Fibroblast of lung (primary cell): ENCODE data around the gene CYP2A7. TPM values are rescaled to one million over a fixed set of nuclear protein-coding genes. Genes with fewer than 3 reads are reported as not detected.

ENCODE experiments used
- DNase-seq, 2 donors: peaks; one replicate each; pipeline versions ENCODE4 v3.0.0 to v3.0.0-alpha.2; 2010; ENCODE audit warnings: low read depth in 2 of 2
- H2AFZ ChIP-seq: 2 replicates; pipeline ENCODE4 v1.5.1; 2012; ENCODE audit warnings: low read length, control low read depth, inconsistent platforms
- H3K27ac ChIP-seq: 2 replicates; pipeline ENCODE4 v1.5.1; 2011; ENCODE audit warnings: low read length, control low read depth; ENCODE audit not compliant: insufficient read depth
- H3K27me3 ChIP-seq: 2 replicates; pipeline ENCODE4 v1.5.1; 2011; ENCODE audit warnings: mild to moderate bottlenecking, low read length; ENCODE audit not compliant: control insufficient read depth, insufficient read depth
- H3K36me3 ChIP-seq: 2 replicates; pipeline ENCODE4 v1.5.1; 2011; ENCODE audit warnings: low read length; ENCODE audit not compliant: control insufficient read depth, insufficient read depth
- H3K4me1 ChIP-seq: 2 replicates; pipeline ENCODE4 v1.5.1; 2011; ENCODE audit warnings: low read length; ENCODE audit not compliant: control insufficient read depth, insufficient read depth; ENCODE audit errors: extremely low read depth
- H3K4me2 ChIP-seq: 2 replicates; pipeline ENCODE4 v1.5.1; 2011; ENCODE audit warnings: low read length, control low read depth; ENCODE audit not compliant: insufficient read depth; ENCODE audit errors: extremely low read depth
- H3K4me3 ChIP-seq, 4 experiments: fragments of 200-600 bp in 1 of 4; sonication (generic) in 1 of 4; replicated peaks in 1 of 4; 2 replicates each; pipeline ENCODE4 v1.5.1; 2011 to 2016; ENCODE audit warnings: low read length in 4 of 4, low read depth in 3 of 4, mild to moderate bottlenecking in 3 of 4, control low read depth in 2 of 4, inconsistent platforms in 1 of 4, mixed read lengths in 1 of 4; ENCODE audit not compliant: insufficient read depth in 1 of 4; ENCODE audit errors: control extremely low read depth in 1 of 4
- H3K79me2 ChIP-seq: 2 replicates; pipeline ENCODE4 v1.5.1; 2012; ENCODE audit warnings: mild to moderate bottlenecking, low read length, inconsistent platforms; ENCODE audit not compliant: control insufficient read depth, insufficient read depth
- H3K9ac ChIP-seq: 2 replicates; pipeline ENCODE4 v1.5.1; 2011; ENCODE audit warnings: mild to moderate bottlenecking, low read length, control low read depth; ENCODE audit not compliant: insufficient read depth
- H3K9me3 ChIP-seq: 2 replicates; pipeline ENCODE4 v1.5.1; 2012; ENCODE audit warnings: low read depth, low read length; ENCODE audit not compliant: control insufficient read depth, insufficient read depth
- H4K20me1 ChIP-seq: 2 replicates; pipeline ENCODE4 v1.5.1; 2011; ENCODE audit warnings: low read length; ENCODE audit not compliant: control insufficient read depth, insufficient read depth; ENCODE audit errors: extremely low read depth
- CTCF ChIP-seq, 2 donors: IDR thresholded peaks in 1 of 2; conservative IDR thresholded peaks in 1 of 2; 1 replicate in 1 of 2; 2 replicates in 1 of 2; pipeline ENCODE4 v1.5.1; 2011 to 2012; ENCODE audit warnings: low read length in 2 of 2, control low read depth in 1 of 2, inconsistent platforms in 1 of 2, low read depth in 1 of 2, mild to moderate bottlenecking in 1 of 2
- EZH2 ChIP-seq: IDR thresholded peaks from 2 replicates; pipeline ENCODE4 v1.5.1; 2012; ENCODE audit warnings: low read length, control low read depth, mild to moderate bottlenecking; ENCODE audit errors: missing control alignments
- polyA plus RNA-seq, 2 donors: library from polyadenylated mRNA; depleted of rRNA in 1 of 2; stranded (reverse) in 1 of 2; unstranded in 1 of 2; fragments of >200 nt; gene quantifications; 2 replicates each; pipeline ENCODE4 v1.2.1, GENCODE V29; 2011 to 2012; ENCODE audit warnings: missing spikeins in 1 of 2
- total RNA-seq: library from RNA; depleted of rRNA; stranded (reverse); fragments of >200 nt; gene quantifications from 2 replicates; pipeline ENCODE4 v1.2.1, GENCODE V29; 2014

Gene CYP2A7
- total and polyA plus RNA-seq, 2 donors (not counting 1 experiment from before 2014, with no cell fraction given) = not detected

- H4K20me1 ChIP-seq = no peaks in the 10 kb centered on the region
- H3K36me3 ChIP-seq = no peaks in the 10 kb centered on the region
- no peak for DNase-seq
- no peak overlapping the region for H3K4me2 ChIP-seq
- no peaks in the 10 kb centered on the region for H3K79me2 ChIP-seq
- no peak overlapping the region for H3K27ac ChIP-seq
- H3K4me3 ChIP-seq = no peak overlapping the region
- no peaks in the 10 kb centered on the region for H3K9me3 ChIP-seq
- no peak for TF ChIP-seq CTCF (conservative IDR thresholded peaks at IDR 0.05 in 1 of 2, IDR thresholded peaks at IDR 0.05 in 1 of 2; ENCODE audit: low read depth in 1 of 2, low read length in 2 of 2)
- no peak for TF ChIP-seq EZH2
- H3K27me3 ChIP-seq = no peaks in the 10 kb centered on the region
- no peaks in the 10 kb centered on the region for H3K4me1 ChIP-seq
- no peak overlapping the region for H3K9ac ChIP-seq
- no peak overlapping the region for H2AFZ ChIP-seq
These were observed 14.4 kb upstream of the CYP2A7 start for GRCh38 chr19:40896418-40896796.

GRCh38 chr19:40893112-40893511, 11.1 kb upstream of the CYP2A7 start:
- no peaks in the 10 kb centered on the region for H4K20me1 ChIP-seq
- H3K4me1 ChIP-seq = no peaks in the 10 kb centered on the region
- TF ChIP-seq CTCF (conservative IDR thresholded peaks at IDR 0.05 in 1 of 2, IDR thresholded peaks at IDR 0.05 in 1 of 2; ENCODE audit: low read depth in 1 of 2, low read length in 2 of 2) = no peak
- no peak for TF ChIP-seq EZH2
- H3K4me2 ChIP-seq = no peak overlapping the region
- no peak overlapping the region for H2AFZ ChIP-seq
- H3K4me3 ChIP-seq = no peak overlapping the region
- H3K27ac ChIP-seq = no peak overlapping the region
- no peaks in the 10 kb centered on the region for H3K27me3 ChIP-seq
- no peaks in the 10 kb centered on the region for H3K36me3 ChIP-seq
- H3K9ac ChIP-seq = no peak overlapping the region
- no peaks in the 10 kb centered on the region for H3K79me2 ChIP-seq
- no peak for DNase-seq
- no peaks in the 10 kb centered on the region for H3K9me3 ChIP-seq

DNA sequence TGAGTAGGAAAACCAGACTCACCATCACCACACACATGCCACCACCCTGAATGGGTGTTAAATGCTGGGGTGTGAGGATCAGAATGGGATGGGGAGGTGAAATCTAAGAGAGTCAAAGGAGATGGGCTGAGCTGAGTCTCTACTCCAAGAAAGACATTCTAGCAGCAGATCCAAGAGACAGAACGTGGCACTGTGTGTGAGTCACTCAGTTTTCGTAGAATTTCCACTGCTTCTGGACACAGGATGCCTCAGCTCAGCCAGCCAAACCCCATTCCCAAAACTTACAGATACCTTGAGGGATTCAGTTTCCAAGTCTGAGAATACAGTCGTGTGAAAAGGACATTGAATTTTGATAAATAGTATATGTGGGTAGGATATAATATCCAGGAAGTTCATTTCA, 7.3 kb upstream of the CYP2A7 start:
- no peak for DNase-seq
- H3K4me3 ChIP-seq = no peak overlapping the region

More for the DNA sequence above, 7.3 kb upstream of the CYP2A7 start:
- H2AFZ ChIP-seq = no peak overlapping the region
- H3K9me3 ChIP-seq = no peaks in the 10 kb centered on the region
- no peaks in the 10 kb centered on the region for H3K79me2 ChIP-seq
- TF ChIP-seq EZH2 (no peak), CTCF (conservative IDR thresholded peaks at IDR 0.05 in 1 of 2, IDR thresholded peaks at IDR 0.05 in 1 of 2; ENCODE audit: low read depth in 1 of 2, low read length in 2 of 2) (no peak)
- no peaks in the 10 kb centered on the region for H3K4me1 ChIP-seq
- H3K27ac ChIP-seq = no peak overlapping the region
- no peak overlapping the region for H3K9ac ChIP-seq
- H4K20me1 ChIP-seq = no peaks in the 10 kb centered on the region
- no peaks in the 10 kb centered on the region for H3K36me3 ChIP-seq
- H3K27me3 ChIP-seq = no peaks in the 10 kb centered on the region
- no peak overlapping the region for H3K4me2 ChIP-seq
